ENCODE results near the gene IREB2.

IREB2 gene

DNA sequence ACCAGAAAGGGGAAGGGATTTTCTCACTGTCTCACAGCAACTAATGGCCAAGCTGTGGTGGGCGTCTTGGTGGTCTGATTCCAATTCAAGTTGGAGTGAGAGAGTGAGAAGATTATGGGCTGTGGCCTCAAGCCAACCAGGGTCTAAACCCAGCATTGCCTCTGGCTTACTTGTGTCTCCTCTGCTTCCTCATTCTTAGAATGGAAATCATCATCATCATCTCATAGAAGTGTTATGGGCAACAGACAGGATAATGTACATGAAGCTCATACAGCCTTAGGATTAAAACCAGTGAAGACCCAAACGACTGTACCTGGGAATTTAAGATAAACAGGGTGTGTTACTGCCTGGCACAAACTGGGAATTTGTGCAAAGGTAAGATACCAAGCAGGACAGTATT lies 29.1 kb upstream of the IREB2 start:
- Histone ChIP-seq H3K4me3 (ENCODE audit: insufficient read depth in 1 of 2, low read depth in 1 of 2, low read length in 2 of 2) (no peak overlapping the region), H2AK5ac (ENCODE audit: low read length, severe bottlenecking) (no peak overlapping the region), H3K27ac (ENCODE audit: low read length, poor library complexity, severe bottlenecking) (no peak overlapping the region), H3K18ac (ENCODE audit: low read depth in 1 of 2, low read length in 2 of 2) (no peak overlapping the region), H2BK5ac (ENCODE audit: low read depth, low read length, poor library complexity, severe bottlenecking) (no peak overlapping the region), H3K4me2 (ENCODE audit: low read length, poor library complexity, severe bottlenecking) (no peak overlapping the region), H3K23ac (ENCODE audit: low read length in 2 of 2) (no peak overlapping the region), H3K27me3 (ENCODE audit: control insufficient read depth in 1 of 2, insufficient read depth in 1 of 2, low read length in 2 of 2) (peaks cover 13 to 39% of the 10 kb centered on the region in 2 experiments), H3K9ac (ENCODE audit: low read length) (no peak overlapping the region), H2AFZ (ENCODE audit: low read depth, low read length) (no peak overlapping the region), H4K91ac (ENCODE audit: low read length) (no peak overlapping the region), H3K14ac (ENCODE audit: low read length in 2 of 2) (no peak overlapping the region), H4K8ac (ENCODE audit: low read length) (no peak overlapping the region), H3K79me1 (replicated peaks; ENCODE audit: low read length, poor library complexity, severe bottlenecking) (no peaks in the 10 kb centered on the region), H3K9me3 (ENCODE audit: control insufficient read depth, low read length) (no peaks in the 10 kb centered on the region), H2BK12ac (ENCODE audit: low read length in 2 of 2) (no peak overlapping the region), H2BK120ac (ENCODE audit: low read depth, low read length) (no peak overlapping the region), H2BK15ac (ENCODE audit: low read depth, poor library complexity, severe bottlenecking) (no peak overlapping the region), H3K4ac (ENCODE audit: low read depth in 1 of 2, low read length in 2 of 2) (no peak overlapping the region), H3K36me3 (ENCODE audit: control insufficient read depth in 1 of 2, insufficient read depth in 2 of 2, low read depth in 1 of 2, low read length in 2 of 2) (no peaks in the 10 kb centered on the region), H3K4me1 (ENCODE audit: control insufficient read depth, insufficient read depth, low read depth, low read length) (peaks cover 5% of the 10 kb centered on the region)
- DNase-seq = no peak
- WGBS = 72% methylated on average over 2 of the region's 2 CpGs

DNA sequence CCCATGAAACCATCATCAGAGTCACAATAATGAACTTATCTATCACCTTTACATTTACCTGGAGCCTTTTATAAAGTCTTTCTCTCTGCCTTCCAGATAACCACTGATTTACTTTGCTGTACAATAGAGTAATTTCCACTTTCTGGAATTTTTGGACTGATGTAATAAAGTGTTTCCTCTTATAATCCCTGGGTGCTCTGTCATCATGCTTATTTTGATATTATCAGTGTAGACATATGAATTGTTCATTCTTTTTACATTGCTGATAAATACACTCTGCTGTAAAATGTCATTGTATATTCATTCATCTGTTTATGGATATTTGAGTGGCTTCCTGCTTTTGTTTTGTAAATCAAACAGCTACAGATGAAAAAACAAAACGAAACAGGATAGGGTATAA lies 27.0 kb upstream of the IREB2 start:
- H3K79me1 ChIP-seq (replicated peaks; ENCODE audit: low read length, poor library complexity, severe bottlenecking) = no peaks in the 10 kb centered on the region
- H3K23ac ChIP-seq (ENCODE audit: low read length in 2 of 2) = no peak overlapping the region
- no peak overlapping the region for H3K9ac ChIP-seq (ENCODE audit: low read length)
- H3K27ac ChIP-seq (ENCODE audit: low read length, poor library complexity, severe bottlenecking) = no peak overlapping the region
- H3K18ac ChIP-seq (ENCODE audit: low read depth in 1 of 2, low read length in 2 of 2) = no peak overlapping the region
- H2BK5ac ChIP-seq (ENCODE audit: low read depth, low read length, poor library complexity, severe bottlenecking) = no peak overlapping the region
- no peak overlapping the region for H2AFZ ChIP-seq (ENCODE audit: low read depth, low read length)
- no peaks in the 10 kb centered on the region for H3K4me1 ChIP-seq (ENCODE audit: control insufficient read depth, insufficient read depth, low read depth, low read length)
- no peak overlapping the region for H3K4me3 ChIP-seq (ENCODE audit: insufficient read depth in 1 of 2, low read depth in 1 of 2, low read length in 2 of 2)
- no peak overlapping the region for H2BK15ac ChIP-seq (ENCODE audit: low read depth, poor library complexity, severe bottlenecking)
- H3K4me2 ChIP-seq (ENCODE audit: low read length, poor library complexity, severe bottlenecking) = no peak overlapping the region
- H3K27me3 ChIP-seq (ENCODE audit: control insufficient read depth in 1 of 2, insufficient read depth in 1 of 2, low read length in 2 of 2) = peaks cover 33 to 44% of the 10 kb centered on the region in 2 experiments
- no peak overlapping the region for H2BK120ac ChIP-seq (ENCODE audit: low read depth, low read length)
- no peak overlapping the region for H4K91ac ChIP-seq (ENCODE audit: low read length)
- 59% methylated on average over 1 of the region's 1 CpG for WGBS
- no peaks in the 10 kb centered on the region for H3K9me3 ChIP-seq (ENCODE audit: control insufficient read depth, low read length)
- no peak overlapping the region for H4K8ac ChIP-seq (ENCODE audit: low read length)
- H3K4ac ChIP-seq (ENCODE audit: low read depth in 1 of 2, low read length in 2 of 2) = no peak overlapping the region
- no peak overlapping the region for H2AK5ac ChIP-seq (ENCODE audit: low read length, severe bottlenecking)
- DNase-seq = no peak
- no peak overlapping the region for H2BK12ac ChIP-seq (ENCODE audit: low read length in 2 of 2)
- no peak overlapping the region for H3K14ac ChIP-seq (ENCODE audit: low read length in 2 of 2)
- no peaks in the 10 kb centered on the region for H3K36me3 ChIP-seq (ENCODE audit: control insufficient read depth in 1 of 2, insufficient read depth in 2 of 2, low read depth in 1 of 2, low read length in 2 of 2)

GRCh38 chr15:78414621-78415250 lies 23.3 kb upstream of the IREB2 start:
- no peak overlapping the region for H2BK15ac ChIP-seq (ENCODE audit: low read depth, poor library complexity, severe bottlenecking)

DNA sequence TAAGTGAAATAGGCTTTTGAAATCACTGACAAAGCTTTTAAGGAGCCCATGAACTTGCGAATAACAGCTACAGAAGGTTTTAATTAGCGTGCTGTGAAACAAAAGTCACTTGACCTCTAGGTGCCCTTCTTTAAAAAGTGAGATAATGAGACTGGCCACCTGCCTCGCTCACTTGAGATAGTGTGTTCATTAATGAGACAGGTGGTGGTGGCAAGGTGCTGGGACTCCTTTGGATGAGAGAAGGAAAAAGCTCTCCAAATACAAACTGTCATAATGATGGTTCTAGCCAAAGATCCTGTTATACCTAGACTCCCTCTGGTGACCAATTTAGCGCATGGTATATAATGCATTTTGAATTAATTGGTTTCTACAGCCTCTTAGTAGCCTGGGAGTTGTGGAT lies 22.7 kb upstream of the IREB2 start:
- H3K18ac ChIP-seq (ENCODE audit: low read depth in 1 of 2, low read length in 2 of 2) = no peak overlapping the region
- no peak overlapping the region for H3K9ac ChIP-seq (ENCODE audit: low read length)
- H3K79me1 ChIP-seq (replicated peaks; ENCODE audit: low read length, poor library complexity, severe bottlenecking) = no peaks in the 10 kb centered on the region
- no peak overlapping the region for H4K91ac ChIP-seq (ENCODE audit: low read length)
- no peak overlapping the region for H2BK120ac ChIP-seq (ENCODE audit: low read depth, low read length)
- H2BK5ac ChIP-seq (ENCODE audit: low read depth, low read length, poor library complexity, severe bottlenecking) = no peak overlapping the region
- H3K27me3 ChIP-seq (ENCODE audit: control insufficient read depth in 1 of 2, insufficient read depth in 1 of 2, low read length in 2 of 2) = peaks cover 25 to 38% of the 10 kb centered on the region in 2 experiments
- no peak overlapping the region for H3K4ac ChIP-seq (ENCODE audit: low read depth in 1 of 2, low read length in 2 of 2)
- H3K36me3 ChIP-seq (ENCODE audit: control insufficient read depth in 1 of 2, insufficient read depth in 2 of 2, low read depth in 1 of 2, low read length in 2 of 2) = no peaks in the 10 kb centered on the region
- H3K4me3 ChIP-seq (ENCODE audit: insufficient read depth in 1 of 2, low read depth in 1 of 2, low read length in 2 of 2) = no peak overlapping the region
- peaks cover 2% of the 10 kb centered on the region for H3K4me1 ChIP-seq (ENCODE audit: control insufficient read depth, insufficient read depth, low read depth, low read length)
- no peak overlapping the region for H2BK15ac ChIP-seq (ENCODE audit: low read depth, poor library complexity, severe bottlenecking)
- no peak overlapping the region for H2AFZ ChIP-seq (ENCODE audit: low read depth, low read length)
- 55% methylated on average over 3 of the region's 4 CpGs for WGBS
- DNase-seq = peak; percentile 32
- H3K23ac ChIP-seq (ENCODE audit: low read length in 2 of 2) = no peak overlapping the region
- H3K9me3 ChIP-seq (ENCODE audit: control insufficient read depth, low read length) = no peaks in the 10 kb centered on the region
- H3K4me2 ChIP-seq (ENCODE audit: low read length, poor library complexity, severe bottlenecking) = no peak overlapping the region
- H3K27ac ChIP-seq (ENCODE audit: low read length, poor library complexity, severe bottlenecking) = no peak overlapping the region
- no peak overlapping the region for H3K14ac ChIP-seq (ENCODE audit: low read length in 2 of 2)
- no peak overlapping the region for H2AK5ac ChIP-seq (ENCODE audit: low read length, severe bottlenecking)
- no peak overlapping the region for H4K8ac ChIP-seq (ENCODE audit: low read length)
- no peak overlapping the region for H2BK12ac ChIP-seq (ENCODE audit: low read length in 2 of 2)

More at GRCh38 chr15:78414621-78415250, 23.3 kb upstream of the IREB2 start:
- Histone ChIP-seq H3K27me3 (ENCODE audit: control insufficient read depth in 1 of 2, insufficient read depth in 1 of 2, low read length in 2 of 2) (peaks cover 25 to 38% of the 10 kb centered on the region in 2 experiments), H3K23ac (ENCODE audit: low read length in 2 of 2) (no peak overlapping the region), H3K4me3 (ENCODE audit: insufficient read depth in 1 of 2, low read depth in 1 of 2, low read length in 2 of 2) (no peak overlapping the region), H3K9me3 (ENCODE audit: control insufficient read depth, low read length) (no peaks in the 10 kb centered on the region), H3K4me1 (ENCODE audit: control insufficient read depth, insufficient read depth, low read depth, low read length) (peaks cover 2% of the 10 kb centered on the region), H3K36me3 (ENCODE audit: control insufficient read depth in 1 of 2, insufficient read depth in 2 of 2, low read depth in 1 of 2, low read length in 2 of 2) (no peaks in the 10 kb centered on the region), H2AK5ac (ENCODE audit: low read length, severe bottlenecking) (no peak overlapping the region), H4K8ac (ENCODE audit: low read length) (no peak overlapping the region), H3K79me1 (replicated peaks; ENCODE audit: low read length, poor library complexity, severe bottlenecking) (no peaks in the 10 kb centered on the region), H3K4ac (ENCODE audit: low read depth in 1 of 2, low read length in 2 of 2) (no peak overlapping the region), H2BK120ac (ENCODE audit: low read depth, low read length) (no peak overlapping the region), H3K14ac (ENCODE audit: low read length in 2 of 2) (no peak overlapping the region), H2BK12ac (ENCODE audit: low read length in 2 of 2) (no peak overlapping the region), H3K27ac (ENCODE audit: low read length, poor library complexity, severe bottlenecking) (no peak overlapping the region), H2BK5ac (ENCODE audit: low read depth, low read length, poor library complexity, severe bottlenecking) (no peak overlapping the region), H3K4me2 (ENCODE audit: low read length, poor library complexity, severe bottlenecking) (no peak overlapping the region), H2AFZ (ENCODE audit: low read depth, low read length) (no peak overlapping the region), H3K9ac (ENCODE audit: low read length) (no peak overlapping the region), H3K18ac (ENCODE audit: low read depth in 1 of 2, low read length in 2 of 2) (no peak overlapping the region), H4K91ac (ENCODE audit: low read length) (no peak overlapping the region)
- DNase-seq = no peak
- WGBS = 72% methylated on average over 3 of the region's 3 CpGs
